K562 (cell line): Measurements from ENCODE around the gene TOMM40L. TPM values are rescaled to one million over a fixed set of nuclear protein-coding genes. Genes with fewer than 3 reads are reported as not detected.

ENCODE experiments used
- C11orf30 ChIP-seq: fragments of 450-650 bp; IDR thresholded peaks from 2 replicates; pipeline ENCODE4 v1.6.1; 2016; ENCODE audit warnings: low read depth, mild to moderate bottlenecking
- CBX1 ChIP-seq: sonication (generic); IDR thresholded peaks from 2 replicates; pipeline ENCODE4 v1.6.1; 2016; ENCODE audit warnings: antibody characterized with exemption, low read depth, mild to moderate bottlenecking
- DMBX1 ChIP-seq: fragments of 250-450 bp; sonication (Bioruptor Pico); IDR thresholded peaks from 2 replicates; pipeline ENCODE4 v1.8.0; 2022; ENCODE audit warnings: inconsistent platforms, mild to moderate bottlenecking, moderate library complexity, borderline replicate concordance
- EP400 ChIP-seq: fragments of 450-650 bp; IDR thresholded peaks from 2 replicates; pipeline ENCODE4 v1.6.1; 2017; ENCODE audit warnings: antibody characterized with exemption, mild to moderate bottlenecking, moderate library complexity
- FOXM1 ChIP-seq, 2 experiments: fragments of 450-650 bp in 1 of 2; sonication (generic) in 1 of 2; formaldehyde crosslinking in 1 of 2; IDR thresholded peaks; 2 replicates each; pipeline versions ENCODE4 v1.6.1 to v1.9.0; 2017 to 2022; ENCODE audit warnings: low read depth in 2 of 2, mild to moderate bottlenecking in 2 of 2, missing genetic modification reagents in 1 of 2, moderate library complexity in 1 of 2
- JUND ChIP-seq, 2 experiments: IDR thresholded peaks; 2 replicates in 1 of 2; 3 replicates in 1 of 2; pipeline ENCODE4 v1.6.1; 2011; ENCODE audit warnings: borderline replicate concordance in 2 of 2, low read depth in 2 of 2, low read length in 2 of 2, improper control_type of control experiment in 1 of 2, missing biosample characterization in 1 of 2, missing genetic modification characterization in 1 of 2, missing genetic modification reagents in 1 of 2
- KAT7 ChIP-seq: sonication (generic); formaldehyde crosslinking; IDR thresholded peaks from 2 replicates; pipeline ENCODE4 v1.8.0; 2022; ENCODE audit warnings: missing genetic modification reagents, mild to moderate bottlenecking, borderline replicate concordance
- MAFK ChIP-seq: IDR thresholded peaks from 2 replicates; pipeline ENCODE4 v1.6.1; 2011; ENCODE audit warnings: low read length, improper control_type of control experiment
- MEIS2 ChIP-seq: fragments of 450-650 bp; IDR thresholded peaks from 2 replicates; pipeline ENCODE4 v1.6.1; 2014; ENCODE audit warnings: mild to moderate bottlenecking; ENCODE audit not compliant: partially characterized antibody
- NEUROD1 ChIP-seq: fragments of 150-350 bp; IDR thresholded peaks from 2 replicates; pipeline ENCODE4 v1.6.1; 2014; ENCODE audit warnings: borderline replicate concordance, low read length, low read depth; ENCODE audit not compliant: partially characterized antibody
- NRF1 ChIP-seq, 2 experiments: fragments of 450-650 bp; IDR thresholded peaks in 1 of 2; conservative IDR thresholded peaks in 1 of 2; 2 replicates each; pipeline ENCODE4 v1.6.1; 2014; ENCODE audit warnings: mild to moderate bottlenecking in 2 of 2
- PATZ1 ChIP-seq: fragments of 250-450 bp; sonication (Bioruptor Pico); IDR thresholded peaks from 2 replicates; pipeline ENCODE4 v1.5.0; 2020; ENCODE audit warnings: mild to moderate bottlenecking, borderline replicate concordance
- POLR2H ChIP-seq: IDR thresholded peaks from 2 replicates; pipeline ENCODE4 v1.6.1; 2016; ENCODE audit warnings: missing genetic modification characterization, low read depth, mild to moderate bottlenecking, control low read depth, missing compliant biosample characterization, moderate library complexity
- RBM15 ChIP-seq: fragments of 200-400 bp; formaldehyde crosslinking; IDR thresholded peaks from 2 replicates; pipeline ENCODE4 v1.6.1; 2018; ENCODE audit warnings: mild to moderate bottlenecking, low read length, moderate library complexity; ENCODE audit not compliant: insufficient read depth
- SLC30A9 ChIP-seq: fragments of 250-450 bp; sonication (Bioruptor Pico); IDR thresholded peaks from 2 replicates; pipeline ENCODE4 v1.8.0; 2022; ENCODE audit warnings: mild to moderate bottlenecking, moderate library complexity
- SNAPC5 ChIP-seq: fragments of 250-450 bp; sonication (Bioruptor Pico); IDR thresholded peaks from 2 replicates; pipeline ENCODE4 v1.8.0; 2021; ENCODE audit warnings: moderate library complexity, mild to moderate bottlenecking, inconsistent platforms
- U2AF1 ChIP-seq: fragments of 200-400 bp; formaldehyde crosslinking; optimal IDR thresholded peaks from 2 replicates; pipeline ENCODE3; 2017; ENCODE audit warnings: mild to moderate bottlenecking, low read depth, low read length, moderate library complexity
- ZHX1 ChIP-seq: fragments of 150-350 bp; conservative IDR thresholded peaks from 2 replicates; pipeline ENCODE4 v1.6.1; 2014; ENCODE audit warnings: low read length
- ZNF121 ChIP-seq: sonication (generic); formaldehyde crosslinking; conservative IDR thresholded peaks from 2 replicates; pipeline ENCODE4 v1.8.0; 2022; ENCODE audit warnings: missing genetic modification reagents
- ZNF232 ChIP-seq: sonication (generic); formaldehyde crosslinking; IDR thresholded peaks from 2 replicates; pipeline ENCODE4 v1.8.0; 2022; ENCODE audit warnings: mild to moderate bottlenecking, missing genetic modification reagents
- polyA plus RNA-seq, 8 experiments: library from polyadenylated mRNA; depleted of rRNA in 4 of 8; stranded (reverse) in 5 of 8; unstranded in 3 of 8; fragments of >200 nt; fragmentation: Nextera tagmentation in 2 of 8; fragmentation: Illumina TruSeq in 1 of 8; extraction: Ambion mirVana in 2 of 8; extraction: Trizol in 1 of 8; gene quantifications; 2 replicates each; pipeline versions ENCODE4 v1.2.1 to v1.2.3, GENCODE V29; 2011 to 2014; ENCODE audit warnings: inconsistent platforms in 1 of 8, missing spikeins in 1 of 8
- total RNA-seq, 7 experiments: library from RNA; depleted of rRNA in 6 of 7; stranded (reverse); fragments of >200 nt in 6 of 7; fragmentation: Illumina TruSeq in 2 of 7; extraction: Trizol in 2 of 7; gene quantifications; 2 replicates each; pipeline versions ENCODE4 v1.2.1 to v1.2.3, GENCODE V29; 2011 to 2021; ENCODE audit warnings: low replicate concordance in 1 of 7
- TF ChIP-seq, protein P1 (sequence below): sonication (generic); formaldehyde crosslinking; IDR thresholded peaks from 2 replicates; pipeline ENCODE4 v1.9.0; 2022; ENCODE audit warnings: mild to moderate bottlenecking, missing genetic modification reagents

Gene TOMM40L
- total and polyA plus RNA-seq, 9 of the 15 experiments (the other 6 are each of a cell fraction or from before 2014, with no cell fraction given) = 9.6 to 33.6 (median 25.2) TPM

DNA sequence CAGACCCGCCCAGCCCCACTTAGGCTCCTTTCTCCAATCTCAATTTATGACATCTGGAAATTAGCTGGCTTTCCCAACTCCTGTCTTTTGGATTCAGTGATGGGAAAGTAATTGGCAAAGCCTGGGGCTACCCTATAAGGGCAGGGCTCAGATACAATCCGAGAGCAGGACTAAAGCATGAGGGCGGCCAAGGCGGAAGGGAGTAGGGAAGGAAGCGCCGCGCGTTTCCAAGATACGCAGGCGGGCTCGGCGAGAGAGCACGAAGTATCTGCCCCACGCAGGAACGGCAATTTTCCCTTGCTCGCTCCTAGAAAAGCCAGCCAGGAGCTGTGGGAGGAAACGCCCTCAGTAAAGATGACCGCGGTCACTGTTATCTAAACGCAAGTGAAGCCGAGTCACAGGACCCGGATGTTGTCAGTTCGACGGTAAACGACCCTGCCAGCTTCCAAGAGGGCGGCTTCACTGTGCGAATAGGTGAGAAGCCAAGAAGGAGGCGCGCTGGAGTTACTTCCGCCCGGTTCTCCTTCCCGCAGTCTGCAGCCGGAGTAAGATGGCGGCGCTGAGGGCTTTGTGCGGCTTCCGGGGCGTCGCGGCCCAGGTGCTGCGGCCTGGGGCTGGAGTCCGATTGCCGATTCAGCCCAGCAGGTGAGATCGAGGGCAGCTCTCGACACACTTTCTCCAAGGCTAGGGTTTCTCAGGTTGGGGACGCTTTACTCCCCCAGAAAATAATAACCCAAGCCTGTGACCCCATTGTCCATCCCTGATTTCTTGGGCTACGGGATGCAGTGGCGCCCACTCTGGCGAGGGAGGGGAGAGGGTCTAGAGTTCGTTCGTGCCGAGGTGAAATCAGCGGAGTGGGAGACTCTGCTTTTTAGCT lies 23.8 kb upstream of the TOMM40L start, which contains the start of gene NDUFS2 (continued):
- TF ChIP-seq JUND (IDR thresholded peaks at IDR 0.05; ENCODE audit: borderline replicate concordance, low read depth, low read length) (peak; percentile 58; the same call in 1 of the 2 replicates), JUND (tag; IDR thresholded peaks at IDR 0.05; ENCODE audit: borderline replicate concordance, low read depth, low read length) (peak; percentile 31; the same call in 1 of the 3 replicates), NRF1 (conservative IDR thresholded peaks at IDR 0.05 in 1 of 2, IDR thresholded peaks at IDR 0.05 in 1 of 2) (peak; percentile 61 to 67), KAT7 (CRISPR knock-in tag) (peak; percentile 66; the same call in 1 of the 2 replicates), SLC30A9 (CRISPR knock-in tag) (no peak), ZNF121 (CRISPR knock-in tag) (no peak), NEUROD1 (no peak), RBM15 (no peak), U2AF1 (no peak), ZHX1 (no peak), POLR2H (peak; percentile 81), DMBX1 (CRISPR knock-in tag) (0 out of 2 replicates have a peak, but pooled peaks have one; percentile 46), MEIS2 (no peak), ZNF232 (no peak), MAFK (no peak), EP400 (peak; percentile 81), PATZ1 (CRISPR knock-in tag) (no peak), SNAPC5 (CRISPR knock-in tag) (no peak), C11orf30 (peak; percentile 80), FOXM1 (IDR thresholded peaks at IDR 0.05; ENCODE audit: low read depth) (0 out of 2 replicates have a peak, but pooled peaks have one; percentile 9), FOXM1 (CRISPR knock-in tag; IDR thresholded peaks at IDR 0.05; ENCODE audit: low read depth) (no peak), CBX1 (no peak)
- TF ChIP-seq, protein P1, sequence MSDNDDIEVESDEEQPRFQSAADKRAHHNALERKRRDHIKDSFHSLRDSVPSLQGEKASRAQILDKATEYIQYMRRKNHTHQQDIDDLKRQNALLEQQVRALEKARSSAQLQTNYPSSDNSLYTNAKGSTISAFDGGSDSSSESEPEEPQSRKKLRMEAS (CRISPR knock-in tag) = peak; percentile 67
